HepG2 (cell line): Measurements from ENCODE around the gene ANKRD65. TPM values are rescaled to one million over a fixed set of nuclear protein-coding genes. Genes with fewer than 3 reads are reported as not detected.

Source experiments
- ATAC-seq: fragments of 200-7000 bp; cut with Tn5 transposase; 3 replicates; pipeline ENCODE4 v1.9.1; 2020; ENCODE audit warnings: mild to moderate bottlenecking, moderate library complexity
- BruUV-seq: library from RNA; stranded (reverse); fragments of 400-500 nt; replicated peaks from 2 replicates; lab custom pipeline; 2021; lab: Mats Ljungman, UMichigan
- CTCF ChIA-PET: fragments of 300-600 bp; formaldehyde crosslinking; extraction: SDS; loops from one replicate; lab custom pipeline; 2021; ENCODE audit warnings: low total read pairs, inconsistent platforms, low intra/inter-chr PET ratio; lab: Yijun Ruan, JAX
- POLR2A ChIA-PET: fragments of 350-600 bp; sonication (Branson Sonifier 250); formaldehyde crosslinking; loops from one replicate; lab custom pipeline; 2020; ENCODE audit warnings: antibody characterized with exemption, inconsistent platforms; lab: Yijun Ruan, JAX
- DNase-seq: peaks from one replicate; pipeline ENCODE4 v3.0.0-alpha.2; 2015; ENCODE audit warnings: low spot score
- FAIRE-seq: peaks from 3 replicates; lab custom pipeline; 2011; peaks lifted over from hg19 to GRCh38; lab: Jason Lieb, UNC
- H2AFZ ChIP-seq: one replicate; pipeline ENCODE4 v1.6.1; 2011; ENCODE audit warnings: low read length, inconsistent platforms
- H3K27ac ChIP-seq: fragments of 300-600 bp; 3 replicates; pipeline ENCODE4 v1.8.0; 2011; ENCODE audit warnings: mixed run types, mild to moderate bottlenecking, mixed read lengths, low read length, inconsistent platforms; ENCODE audit not compliant: insufficient read depth; ENCODE audit errors: extremely low read length
- H3K27me3 ChIP-seq, 2 experiments: fragments of 200-600 bp in 1 of 2; 2 replicates in 1 of 2; 3 replicates in 1 of 2; pipeline versions ENCODE4 v1.6.0 to v1.8.0; 2011; ENCODE audit warnings: low read length in 2 of 2, mild to moderate bottlenecking in 2 of 2, moderate library complexity in 2 of 2, inconsistent platforms in 1 of 2; ENCODE audit not compliant: insufficient read depth in 2 of 2, control insufficient read depth in 1 of 2
- H3K36me3 ChIP-seq, 2 experiments: fragments of 200-600 bp in 1 of 2; replicated peaks in 1 of 2; 2 replicates in 1 of 2; 3 replicates in 1 of 2; pipeline versions ENCODE4 v1.5.1 to v1.8.0; 2011; ENCODE audit warnings: low read length in 2 of 2, inconsistent platforms in 1 of 2; ENCODE audit not compliant: insufficient read depth in 2 of 2, control insufficient read depth in 1 of 2
- H3K4me1 ChIP-seq: 2 replicates; pipeline ENCODE4 v1.5.1; 2012; ENCODE audit warnings: low read length, inconsistent platforms; ENCODE audit not compliant: insufficient read depth
- H3K4me2 ChIP-seq: 2 replicates; pipeline ENCODE4 v1.6.0; 2011; ENCODE audit warnings: low read depth, low read length, inconsistent platforms
- H3K4me3 ChIP-seq, 3 experiments: fragments of 200-600 bp in 1 of 3; sonication (generic), shearing (Covaris generic) in 1 of 3; replicated peaks in 1 of 3; 2 replicates each; pipeline ENCODE4 v1.5.1; 2011 to 2016; ENCODE audit warnings: low read length in 3 of 3, inconsistent platforms in 2 of 3, low read depth in 2 of 3, mild to moderate bottlenecking in 2 of 3, control low read depth in 1 of 3, mixed read lengths in 1 of 3; ENCODE audit not compliant: insufficient read depth in 1 of 3
- H3K79me2 ChIP-seq: one replicate; pipeline ENCODE4 v1.6.1; 2011; ENCODE audit warnings: low read length, inconsistent platforms; ENCODE audit not compliant: insufficient read depth
- H3K9ac ChIP-seq: 2 replicates; pipeline ENCODE4 v1.6.0; 2011; ENCODE audit warnings: mild to moderate bottlenecking, low read depth, low read length, inconsistent platforms; ENCODE audit not compliant: insufficient read depth
- H3K9me3 ChIP-seq: 2 replicates; pipeline ENCODE4 v1.5.1; 2012; ENCODE audit warnings: mild to moderate bottlenecking, low read length
- H4K20me1 ChIP-seq: 2 replicates; pipeline ENCODE4 v1.6.0; 2011; ENCODE audit warnings: inconsistent platforms, mild to moderate bottlenecking, low read length, moderate library complexity; ENCODE audit not compliant: insufficient read depth
- HDAC1 ChIP-seq: sonication (generic); formaldehyde crosslinking; IDR thresholded peaks from 2 replicates; pipeline ENCODE4 v1.5.1; 2020; ENCODE audit warnings: mild to moderate bottlenecking, missing genetic modification reagents
- HOXA3 ChIP-seq: sonication (generic); formaldehyde crosslinking; IDR thresholded peaks from 2 replicates; pipeline ENCODE4 v1.5.0; 2020; ENCODE audit warnings: missing genetic modification reagents
- NR0B2 ChIP-seq: sonication (generic); formaldehyde crosslinking; IDR thresholded peaks from 2 replicates; pipeline ENCODE4 v1.4.0; 2020; ENCODE audit warnings: mild to moderate bottlenecking, missing genetic modification reagents
- PAXIP1 ChIP-seq: sonication (generic); formaldehyde crosslinking; conservative IDR thresholded peaks from 2 replicates; pipeline ENCODE4 v1.4.0; 2020; ENCODE audit warnings: mild to moderate bottlenecking, missing genetic modification reagents, moderate library complexity
- STAT6 ChIP-seq: sonication (generic); formaldehyde crosslinking; IDR thresholded peaks from 2 replicates; pipeline ENCODE4 v1.4.0; 2020; ENCODE audit warnings: missing genetic modification reagents, mild to moderate bottlenecking, borderline replicate concordance
- ZFP91 ChIP-seq: sonication (generic); formaldehyde crosslinking; IDR thresholded peaks from 2 replicates; pipeline ENCODE4 v1.9.0; 2022; ENCODE audit warnings: missing genetic modification reagents, mild to moderate bottlenecking, borderline replicate concordance
- ZNF44 ChIP-seq: sonication (generic); formaldehyde crosslinking; IDR thresholded peaks from 2 replicates; pipeline ENCODE4 v1.5.1; 2020; ENCODE audit warnings: mild to moderate bottlenecking, missing genetic modification reagents
- ZNF788 ChIP-seq: sonication (generic); formaldehyde crosslinking; IDR thresholded peaks from 2 replicates; pipeline ENCODE4 v1.5.0; 2020; ENCODE audit warnings: mild to moderate bottlenecking, missing genetic modification reagents, borderline replicate concordance
- WGBS: methylation state at CpG from one replicate; pipeline ENCODE4 v1.1.6; 2017; ENCODE audit warnings: low lambda C conversion rate; 5-methylcytosine and 5-hydroxymethylcytosine counted together
- in situ Hi-C: cut with HindIII; loops from 2 replicates; pipeline ENCODE4 v1.10.0; 2017; ENCODE audit warnings: low pct_unique_long_range_greater_than_20kb; ENCODE audit not compliant: extremely low pct_ligation_motif_present
- intact Hi-C: fragments of 100-400 bp; cut with micrococcal nuclease; formaldehyde crosslinking; loops from one replicate; pipeline ENCODE4 v1.10.0; 2022; ENCODE audit not compliant: unreplicated experiment
- polyA plus RNA-seq, 8 experiments: library from polyadenylated mRNA; depleted of rRNA in 3 of 8; stranded (reverse) in 7 of 8; unstranded in 1 of 8; fragments of >200 nt; fragmentation: Illumina TruSeq in 4 of 8; extraction: Trizol in 4 of 8; gene quantifications; 2 replicates each; pipeline versions ENCODE4 v1.2.1 to v1.2.3, GENCODE V29; 2011 to 2016; ENCODE audit warnings: low read depth in 4 of 8, missing spikeins in 1 of 8, mixed read lengths in 1 of 8; ENCODE audit not compliant: insufficient read depth in 1 of 8
- total RNA-seq, 5 experiments: library from RNA; depleted of rRNA; stranded (reverse); fragments of >200 nt; fragmentation: Illumina TruSeq; extraction: Trizol; gene quantifications; 2 replicates each; pipeline ENCODE4 v1.2.3, GENCODE V29; 2016; ENCODE audit warnings: low read depth in 1 of 5

ANKRD65 gene
- total and polyA plus RNA-seq, 2 of the 13 experiments (the other 11 are each of a cell fraction or from before 2014, with no cell fraction given), result 12.1 to 30.1 TPM

- TF ChIP-seq ZFP91 (CRISPR knock-in tag) (0 out of 2 replicates have a peak, but pooled peaks have one; percentile 13), PAXIP1 (CRISPR knock-in tag) (no peak), ZNF44 (CRISPR knock-in tag) (no peak), ZNF788 (CRISPR knock-in tag) (no peak)
Observed at GRCh38 chr1:1436630-1437032, 15.6 kb upstream of the ANKRD65 start (continued).

GRCh38 chr1:1435911-1436629, 15.0 kb upstream of the ANKRD65 start:
- peaks cover 31% of the 10 kb centered on the region for H3K79me2 ChIP-seq
- DNase-seq, result no peak
- peak overlapping the region; percentile 74 for H3K9ac ChIP-seq
- H4K20me1 ChIP-seq, result no peaks in the 10 kb centered on the region
- no peaks in the 10 kb centered on the region for H3K9me3 ChIP-seq
- H3K36me3 ChIP-seq, result peaks cover 0 to 2% of the 10 kb centered on the region in 2 experiments; a peak in 1 of 5 replicates
- FAIRE-seq, result no peak
- ATAC-seq, result no peak
- peak overlapping the region; percentile 20 for H3K27ac ChIP-seq
- in situ Hi-C loops (loop anchor here (5.0 kb wide), 1 partner anchor 34 kb away; no protein-coding TSS in a partner anchor), intact Hi-C loops (no loop called here)
- CTCF ChIA-PET, result no interaction called here
- no TSS peak for BruUV-seq
- H3K4me2 ChIP-seq, result peak overlapping the region; percentile 94
- peaks cover 58% of the 10 kb centered on the region for H3K4me1 ChIP-seq
- no peak overlapping the region for H2AFZ ChIP-seq
- no peaks in the 10 kb centered on the region for H3K27me3 ChIP-seq
- peak overlapping the region; percentile 72 to 88 (median 84) for H3K4me3 ChIP-seq
- POLR2A ChIA-PET, result interaction anchor here (3.5 to 11.0 kb wide), 3 partner anchors 10 to 32 kb away, joined by 20 to 355 read pairs (median 35); partner anchors contain the start of genes ANKRD65, CCNL2 and MRPL20
- 0% methylated on average over 4 of the region's 40 CpGs for WGBS
- TF ChIP-seq STAT6, result no peak
- TF ChIP-seq NR0B2 (CRISPR knock-in tag), result no peak
- TF ChIP-seq HOXA3, result peak; percentile 8; the same call in 1 of the 2 replicates
- peak; percentile 28; the same call in 1 of the 2 replicates for TF ChIP-seq HDAC1 (CRISPR knock-in tag)
